Chondrocyte (in vitro differentiated cells): ENCODE measurements around the gene EYA4. TPM values are rescaled to one million over a fixed set of nuclear protein-coding genes. Genes with fewer than 3 reads are reported as not detected.

Experiments
- DNase-seq: peaks from one replicate; pipeline ENCODE4 v3.0.0; 2021; ENCODE audit warnings: mixed read lengths, low spot score
- H3K27ac Mint-ChIP-seq: one replicate; pipeline ENCODE4 v1.8.0; 2021; ENCODE audit warnings: mild to moderate bottlenecking, moderate library complexity, mixed read lengths; ENCODE audit not compliant: unreplicated experiment
- H3K27me3 Mint-ChIP-seq: 2 replicates; pipeline ENCODE4 v1.8.0; 2021; ENCODE audit warnings: low read depth, mixed read lengths
- H3K36me3 Mint-ChIP-seq: 2 replicates; pipeline ENCODE4 v1.8.0; 2021; ENCODE audit warnings: low read depth, mixed read lengths
- H3K4me1 Mint-ChIP-seq: 2 replicates; pipeline ENCODE4 v1.8.0; 2021; ENCODE audit warnings: low read depth, mild to moderate bottlenecking, mixed read lengths
- H3K4me3 Mint-ChIP-seq: one replicate; pipeline ENCODE4 v1.8.0; 2021; ENCODE audit warnings: mild to moderate bottlenecking, moderate library complexity, mixed read lengths; ENCODE audit not compliant: unreplicated experiment
- H3K9me3 Mint-ChIP-seq: 2 replicates; pipeline ENCODE4 v1.8.0; 2021; ENCODE audit warnings: low read depth, mixed read lengths
- total RNA-seq: library from RNA; stranded (reverse); gene quantifications from 3 replicates; pipeline ENCODE4 v1.2.1, GENCODE V29; 2021
- TF ChIP-seq, protein P1 (sequence below): fragments of 200-600 bp; sonication (generic); IDR thresholded peaks from 2 replicates; pipeline ENCODE4 v1.5.0; 2021; ENCODE audit warnings: antibody characterized with exemption, mild to moderate bottlenecking, moderate library complexity

Gene EYA4
- total RNA-seq, 1 donor from 2014 or later, result 7.9 TPM

DNA sequence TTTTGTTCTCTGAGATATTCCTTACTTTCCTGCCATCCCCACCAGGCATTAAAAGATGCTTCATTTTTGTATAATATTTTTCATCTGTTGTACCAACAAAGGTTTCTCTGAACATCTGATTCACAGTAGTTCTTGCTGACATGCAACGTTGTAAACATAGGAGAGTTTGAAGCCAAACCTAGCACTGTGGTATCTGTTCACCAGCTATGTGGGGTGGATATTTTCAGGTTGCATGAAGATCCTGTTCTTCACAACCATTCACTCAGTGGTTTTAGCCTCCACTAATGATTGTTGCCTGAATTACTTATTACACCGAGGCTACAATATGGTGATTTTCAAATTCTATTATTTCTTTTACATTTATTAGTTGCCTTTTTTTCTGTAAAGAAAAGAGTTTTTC lies 56.5 kb downstream of the EYA4 start:
- DNase-seq, result no peak
- Mint-ChIP-seq H3K4me3 (no peak overlapping the region), H3K4me1 (peaks cover 25% of the 10 kb centered on the region), H3K36me3 (peaks cover 3% of the 10 kb centered on the region), H3K27ac (no peak overlapping the region), H3K27me3 (peaks cover 3% of the 10 kb centered on the region), H3K9me3 (peaks cover 5% of the 10 kb centered on the region)
- TF ChIP-seq, protein P1, sequence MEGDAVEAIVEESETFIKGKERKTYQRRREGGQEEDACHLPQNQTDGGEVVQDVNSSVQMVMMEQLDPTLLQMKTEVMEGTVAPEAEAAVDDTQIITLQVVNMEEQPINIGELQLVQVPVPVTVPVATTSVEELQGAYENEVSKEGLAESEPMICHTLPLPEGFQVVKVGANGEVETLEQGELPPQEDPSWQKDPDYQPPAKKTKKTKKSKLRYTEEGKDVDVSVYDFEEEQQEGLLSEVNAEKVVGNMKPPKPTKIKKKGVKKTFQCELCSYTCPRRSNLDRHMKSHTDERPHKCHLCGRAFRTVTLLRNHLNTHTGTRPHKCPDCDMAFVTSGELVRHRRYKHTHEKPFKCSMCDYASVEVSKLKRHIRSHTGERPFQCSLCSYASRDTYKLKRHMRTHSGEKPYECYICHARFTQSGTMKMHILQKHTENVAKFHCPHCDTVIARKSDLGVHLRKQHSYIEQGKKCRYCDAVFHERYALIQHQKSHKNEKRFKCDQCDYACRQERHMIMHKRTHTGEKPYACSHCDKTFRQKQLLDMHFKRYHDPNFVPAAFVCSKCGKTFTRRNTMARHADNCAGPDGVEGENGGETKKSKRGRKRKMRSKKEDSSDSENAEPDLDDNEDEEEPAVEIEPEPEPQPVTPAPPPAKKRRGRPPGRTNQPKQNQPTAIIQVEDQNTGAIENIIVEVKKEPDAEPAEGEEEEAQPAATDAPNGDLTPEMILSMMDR, result no peak

DNA sequence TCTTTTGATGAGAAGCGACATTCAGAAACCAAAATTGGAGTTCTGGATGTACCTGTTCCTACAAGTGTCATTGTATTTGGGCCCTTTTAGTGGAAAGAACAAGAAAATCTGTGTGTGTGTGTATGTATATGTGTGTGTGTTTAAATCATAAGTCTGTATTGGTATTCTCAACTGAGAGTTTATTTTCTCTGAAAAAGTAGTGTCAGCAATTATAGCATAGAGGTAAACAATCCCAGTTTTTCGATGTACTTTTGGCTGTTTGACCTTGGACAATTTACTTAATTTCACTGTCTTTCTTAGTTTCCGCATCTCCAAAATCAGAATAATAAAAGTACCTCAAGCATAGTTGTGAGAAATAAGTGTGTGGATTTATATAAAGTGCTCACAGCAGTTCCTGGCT lies 57.2 kb downstream of the EYA4 start:
- Mint-ChIP-seq H3K4me3 (no peak overlapping the region), H3K27me3 (peaks cover 3% of the 10 kb centered on the region), H3K4me1 (peaks cover 21% of the 10 kb centered on the region), H3K36me3 (peaks cover 3% of the 10 kb centered on the region), H3K27ac (no peak overlapping the region), H3K9me3 (peaks cover 5% of the 10 kb centered on the region)
- no peak for DNase-seq
- TF ChIP-seq, protein P1, result no peak

DNA sequence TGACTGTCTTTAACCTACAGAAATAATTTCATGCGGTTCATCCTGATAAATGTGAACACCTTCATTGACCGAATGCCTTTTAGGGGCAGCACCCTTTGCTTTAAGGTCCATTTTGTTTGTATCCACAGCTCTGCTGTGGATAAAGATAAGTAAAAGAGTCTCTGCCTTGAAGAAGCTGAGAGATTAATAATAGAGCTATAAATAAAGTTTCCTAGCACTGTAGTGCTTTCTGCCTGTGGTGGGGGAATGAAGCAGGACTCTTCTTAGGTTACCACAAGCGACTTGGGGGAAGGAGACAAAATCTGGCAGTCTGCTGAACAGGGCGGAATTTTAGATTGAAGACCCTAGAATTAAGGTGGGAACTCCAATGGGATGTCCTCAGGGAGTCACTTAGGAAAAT lies 57.6 kb downstream of the EYA4 start:
- no peak for DNase-seq
- Mint-ChIP-seq H3K4me1 (peaks cover 21% of the 10 kb centered on the region), H3K9me3 (peaks cover 5% of the 10 kb centered on the region), H3K4me3 (no peak overlapping the region), H3K36me3 (peaks cover 3% of the 10 kb centered on the region), H3K27ac (no peak overlapping the region), H3K27me3 (peaks cover 3% of the 10 kb centered on the region)
- TF ChIP-seq, protein P1, result no peak

DNA sequence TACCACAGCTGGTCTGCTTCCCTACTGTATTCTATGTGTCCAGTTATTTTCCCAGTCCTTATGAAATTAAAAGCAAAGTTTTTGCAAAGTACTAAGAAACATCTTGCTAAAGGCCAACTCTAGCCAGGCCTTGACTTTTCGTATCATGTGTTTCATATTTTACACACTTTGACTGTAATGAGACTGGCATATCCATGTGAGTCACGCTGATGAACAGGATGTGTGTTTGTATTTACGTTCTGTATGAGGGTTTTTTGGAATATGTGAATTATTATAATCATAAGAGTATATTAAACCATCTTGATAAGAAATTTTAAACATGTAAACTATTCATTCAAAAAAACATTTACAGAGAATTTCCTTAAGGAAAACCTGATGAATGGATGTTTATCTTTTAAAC lies 59.7 kb downstream of the EYA4 start:
- TF ChIP-seq, protein P1, result no peak
- peaks cover 3% of the 10 kb centered on the region for H3K27me3 Mint-ChIP-seq
- DNase-seq, result no peak
- peaks cover 21% of the 10 kb centered on the region for H3K4me1 Mint-ChIP-seq
- H3K27ac Mint-ChIP-seq, result no peak overlapping the region
- H3K9me3 Mint-ChIP-seq, result peaks cover 5% of the 10 kb centered on the region
- peaks cover 3% of the 10 kb centered on the region for H3K36me3 Mint-ChIP-seq
- no peak overlapping the region for H3K4me3 Mint-ChIP-seq

DNA sequence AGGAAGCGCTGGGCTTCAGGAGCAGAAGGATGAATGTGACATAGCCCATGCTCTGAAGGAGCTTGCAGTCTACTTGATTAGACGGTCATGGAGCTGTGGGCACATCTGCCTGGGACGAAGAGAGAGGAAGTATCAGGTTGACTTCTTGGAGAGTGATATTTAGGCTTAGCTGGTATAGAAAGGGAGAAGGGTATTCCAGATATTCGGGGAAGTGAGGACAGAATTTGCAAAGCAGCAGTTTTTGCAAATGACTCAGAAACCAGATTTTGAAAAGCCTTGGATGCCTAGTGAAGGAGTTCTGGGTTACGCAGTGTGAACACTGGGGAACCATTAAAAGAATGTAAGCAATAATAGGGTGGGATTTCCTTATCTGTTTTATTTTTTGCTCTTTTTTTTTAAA lies 60.7 kb downstream of the EYA4 start:
- Mint-ChIP-seq H3K27ac (peak overlapping the region; percentile 19), H3K9me3 (no peaks in the 10 kb centered on the region), H3K4me3 (peak overlapping the region; percentile 14), H3K36me3 (no peaks in the 10 kb centered on the region), H3K4me1 (peaks cover 22% of the 10 kb centered on the region), H3K27me3 (no peaks in the 10 kb centered on the region)
- no peak for DNase-seq
- TF ChIP-seq, protein P1, result no peak
